Endometrial microvascular endothelial cells (primary cell): ENCODE data around the gene TSHZ1. TPM values are rescaled to one million over a fixed set of nuclear protein-coding genes. Genes with fewer than 3 reads are reported as not detected.

Source experiments
- in situ Hi-C: cut with HindIII; loops from 2 replicates; pipeline ENCODE4 v1.10.0; 2017; ENCODE audit warnings: low sequenced_read_pairs, low pct_unique_long_range_greater_than_20kb; ENCODE audit errors: inconsistent ontology term
- total RNA-seq: library from RNA; depleted of rRNA; stranded (reverse); fragments of >200 nt; gene quantifications from one replicate; pipeline ENCODE4 v1.2.3, GENCODE V29; 2015; ENCODE audit errors: inconsistent ontology term

The TSHZ1 gene
- total RNA-seq, 1 donor from 2014 or later = 11.0 TPM

GRCh38 chr18:75282746-75283145 lies 72.1 kb downstream of the TSHZ1 start:
- in situ Hi-C loops = no loop called here

GRCh38 chr18:75283731-75284130 lies 73.1 kb downstream of the TSHZ1 start:
- in situ Hi-C loops = no loop called here

- in situ Hi-C loops = no loop called here
These were observed 74.0 kb downstream of the TSHZ1 start for GRCh38 chr18:75284566-75284965.

GRCh38 chr18:75285876-75286275 lies 75.3 kb downstream of the TSHZ1 start:
- in situ Hi-C loops = no loop called here

GRCh38 chr18:75287006-75287405 lies 76.4 kb downstream of the TSHZ1 start:
- in situ Hi-C loops = no loop called here

- in situ Hi-C loops = no loop called here
These were observed 77.1 kb downstream of the TSHZ1 start for GRCh38 chr18:75287700-75288099.

GRCh38 chr18:75289761-75290160 lies 79.2 kb downstream of the TSHZ1 start:
- in situ Hi-C loops = no loop called here

GRCh38 chr18:75290737-75291358 lies 80.3 kb downstream of the TSHZ1 start:
- in situ Hi-C loops = no loop called here

- in situ Hi-C loops = no loop called here
These were observed 80.9 kb downstream of the TSHZ1 start for GRCh38 chr18:75291460-75291859.

- in situ Hi-C loops = no loop called here
These were observed 83.0 kb downstream of the TSHZ1 start for GRCh38 chr18:75293591-75293990.

- in situ Hi-C loops = no loop called here
These were observed 87.1 kb downstream of the TSHZ1 start for GRCh38 chr18:75297731-75298130.

- in situ Hi-C loops = no loop called here
These were observed 94.3 kb downstream of the TSHZ1 start for GRCh38 chr18:75304678-75305557.

- in situ Hi-C loops = no loop called here
These were observed 95.4 kb downstream of the TSHZ1 start for GRCh38 chr18:75305984-75306383.

GRCh38 chr18:75307530-75307929 lies 96.9 kb downstream of the TSHZ1 start:
- in situ Hi-C loops = no loop called here

- in situ Hi-C loops = no loop called here
These were observed 99.0 kb downstream of the TSHZ1 start for GRCh38 chr18:75309564-75309963.

- in situ Hi-C loops = no loop called here
These were observed 103.5 kb downstream of the TSHZ1 start for GRCh38 chr18:75314117-75314516.

- in situ Hi-C loops = no loop called here
These were observed 104.0 kb downstream of the TSHZ1 start for GRCh38 chr18:75314606-75315005.

- in situ Hi-C loops = no loop called here
These were observed 105.6 kb downstream of the TSHZ1 start for GRCh38 chr18:75316223-75316622.

- in situ Hi-C loops = no loop called here
These were observed 106.2 kb downstream of the TSHZ1 start for GRCh38 chr18:75316826-75317225.

- in situ Hi-C loops = no loop called here
These were observed 106.7 kb downstream of the TSHZ1 start for GRCh38 chr18:75317300-75317699.
